GM18511 (cell line): ENCODE results near the gene STARD3.
"Not testable (repeated sequence)": the region's sequence is repeated elsewhere in the genome, so short reads cannot be mapped to it uniquely, and the experiment has no call there.

ENCODE experiments used
- ATAC-seq: cut with Tn5 transposase; IDR thresholded peaks from one replicate; pipeline ENCODE4 v1.9.1; 2021; ENCODE audit warnings: mild to moderate bottlenecking, moderate library complexity; ENCODE audit not compliant: unreplicated experiment

The STARD3 gene

DNA sequence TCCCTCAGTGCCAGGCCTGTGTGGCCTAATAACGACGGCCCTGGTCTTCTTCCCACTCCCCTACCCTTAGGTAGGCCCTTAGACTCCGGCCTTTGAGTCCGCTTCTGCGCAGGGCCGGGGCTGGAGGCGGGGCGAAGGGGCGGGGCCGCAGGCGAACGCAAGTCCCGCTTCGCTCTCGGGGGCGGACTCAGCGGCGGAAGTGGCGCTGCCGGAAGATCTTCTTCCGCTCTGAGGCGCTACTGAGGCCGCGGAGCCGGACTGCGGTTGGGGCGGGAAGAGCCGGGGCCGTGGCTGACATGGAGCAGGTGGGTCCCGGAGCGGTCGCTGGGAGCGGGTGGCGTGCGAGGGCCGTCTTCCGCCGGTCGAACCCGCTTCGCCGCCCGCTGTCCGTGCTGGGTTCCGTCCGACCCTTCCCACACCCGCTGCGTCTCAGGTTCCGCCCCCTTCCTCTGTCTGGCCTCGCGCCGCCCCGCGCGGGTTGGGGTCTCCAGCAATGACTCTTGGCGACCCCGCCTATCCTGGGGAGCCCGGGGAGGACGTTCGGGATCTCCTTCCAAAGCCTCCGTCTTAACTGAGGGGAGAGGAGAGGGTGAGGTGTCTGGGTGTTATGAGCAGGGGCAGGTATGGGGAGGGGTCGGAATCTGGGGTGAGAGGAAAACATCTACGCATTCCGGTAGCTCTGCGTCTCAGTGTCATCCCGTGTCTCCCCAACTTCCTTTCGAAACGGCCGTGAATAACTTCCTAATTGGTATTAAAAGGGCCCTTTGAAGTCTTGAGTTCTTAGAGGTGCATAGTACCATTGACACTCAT, at the start of gene STARD3:
Gene STARD3, plus strand, starts transcription at position 218 of the 810 bp plus-strand sequence. CDS start 16,388 bp downstream, outside the sequence.
- peak; percentile 90 for ATAC-seq

DNA sequence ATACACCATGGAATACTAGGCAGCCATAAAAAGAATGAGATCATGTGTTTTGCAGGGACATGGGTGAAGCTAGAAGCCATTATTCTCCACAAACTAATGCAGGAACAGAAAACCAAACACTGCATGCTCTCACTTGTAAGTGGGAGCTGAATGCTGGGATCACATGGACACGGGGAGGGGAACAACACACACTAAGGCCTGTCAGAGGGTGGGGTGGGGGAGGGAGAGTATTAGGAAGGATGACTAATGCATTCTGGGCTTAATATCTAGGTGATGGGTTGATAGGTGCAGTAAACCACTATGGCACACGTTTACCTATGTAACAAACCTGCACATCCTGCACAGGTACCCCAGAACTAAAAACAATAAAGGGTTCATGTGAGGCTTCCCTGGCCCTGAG, 46.8 kb upstream of the STARD3 start:
- ATAC-seq: not testable (repeated sequence)

GRCh38 chr17:39591958-39592954, 44.7 kb upstream of the STARD3 start:
- ATAC-seq: no peak

DNA sequence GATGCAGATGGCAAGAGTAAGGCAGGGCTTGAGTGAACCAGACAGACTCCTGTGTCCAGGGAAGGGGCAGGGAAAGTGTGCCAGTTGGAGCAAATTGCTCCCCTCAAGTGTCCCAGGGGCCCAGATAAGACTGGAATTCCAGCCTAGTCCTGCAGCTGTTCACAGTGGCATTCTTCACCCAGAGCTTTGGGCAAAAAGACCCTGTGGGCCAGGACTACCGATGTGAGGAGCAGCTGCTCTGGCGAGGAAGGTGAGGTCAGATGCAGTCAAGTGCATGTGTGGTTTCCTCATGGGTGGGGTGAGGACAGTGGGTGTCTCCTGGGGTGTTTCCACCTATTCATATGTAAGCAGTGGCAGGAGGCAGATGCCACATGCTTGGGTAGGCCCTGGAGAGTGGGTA, 43.6 kb upstream of the STARD3 start:
- no peak for ATAC-seq

GRCh38 chr17:39595294-39595693, 41.6 kb upstream of the STARD3 start:
- no peak for ATAC-seq

DNA sequence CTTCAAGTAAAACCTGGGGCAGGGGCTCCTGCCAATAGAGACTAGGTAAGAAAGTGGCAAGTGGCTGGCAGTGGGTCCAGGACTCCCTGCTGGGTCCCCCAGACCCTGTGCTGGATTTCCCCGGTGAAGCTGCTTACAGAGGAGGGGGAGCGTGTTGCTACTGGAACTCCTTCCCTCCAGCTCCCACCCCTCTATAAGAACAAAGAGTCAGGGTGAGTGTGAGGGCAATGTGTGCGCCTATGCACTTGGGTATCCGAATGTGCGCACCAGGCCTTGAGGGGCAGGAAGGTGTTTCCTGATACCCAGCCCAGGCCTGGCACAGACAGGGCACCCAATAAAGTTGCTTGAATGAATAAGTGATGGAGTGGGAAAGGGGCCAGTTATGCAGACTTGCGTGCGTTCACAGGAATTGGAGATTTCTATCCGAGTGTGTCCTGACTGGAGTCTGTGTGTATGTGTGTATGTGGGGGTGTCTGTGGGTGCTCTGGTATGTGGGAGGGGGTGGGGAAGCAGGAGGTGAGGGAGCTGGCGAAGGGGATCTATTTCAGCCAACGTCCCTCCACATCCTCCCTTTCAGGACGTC, 40.9 kb upstream of the STARD3 start:
- ATAC-seq: no peak

- no peak for ATAC-seq
These were observed 40.2 kb upstream of the STARD3 start for GRCh38 chr17:39596543-39597267.

GRCh38 chr17:39597372-39598046, 39.4 kb upstream of the STARD3 start:
- ATAC-seq: no peak

DNA sequence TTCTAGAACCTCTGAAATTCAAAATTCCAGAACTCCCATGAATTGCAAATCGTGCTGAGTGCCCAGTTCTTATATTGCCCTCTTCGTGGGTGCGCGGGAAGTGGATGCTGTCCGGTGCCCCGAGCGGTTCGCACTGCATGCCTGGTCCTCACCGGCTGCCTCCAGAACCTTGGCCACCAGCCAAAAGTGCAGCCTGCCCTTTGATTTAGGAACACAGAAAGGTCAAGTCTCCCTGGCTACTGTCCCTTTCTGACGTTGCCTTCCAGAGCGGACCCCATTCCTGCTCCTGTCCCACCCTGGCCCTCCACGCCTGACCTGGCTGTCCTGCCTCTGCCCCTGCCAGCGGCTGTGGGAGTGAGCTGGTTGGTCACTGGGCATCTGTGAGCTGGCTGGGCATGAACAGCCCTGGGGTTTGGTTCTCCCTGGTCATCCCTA, 38.9 kb upstream of the STARD3 start:
- ATAC-seq: no peak

- no peak for ATAC-seq
These were observed 38.3 kb upstream of the STARD3 start for GRCh38 chr17:39598630-39599003.

- ATAC-seq: no peak
These were observed 37.8 kb upstream of the STARD3 start for GRCh38 chr17:39599004-39599664.

DNA sequence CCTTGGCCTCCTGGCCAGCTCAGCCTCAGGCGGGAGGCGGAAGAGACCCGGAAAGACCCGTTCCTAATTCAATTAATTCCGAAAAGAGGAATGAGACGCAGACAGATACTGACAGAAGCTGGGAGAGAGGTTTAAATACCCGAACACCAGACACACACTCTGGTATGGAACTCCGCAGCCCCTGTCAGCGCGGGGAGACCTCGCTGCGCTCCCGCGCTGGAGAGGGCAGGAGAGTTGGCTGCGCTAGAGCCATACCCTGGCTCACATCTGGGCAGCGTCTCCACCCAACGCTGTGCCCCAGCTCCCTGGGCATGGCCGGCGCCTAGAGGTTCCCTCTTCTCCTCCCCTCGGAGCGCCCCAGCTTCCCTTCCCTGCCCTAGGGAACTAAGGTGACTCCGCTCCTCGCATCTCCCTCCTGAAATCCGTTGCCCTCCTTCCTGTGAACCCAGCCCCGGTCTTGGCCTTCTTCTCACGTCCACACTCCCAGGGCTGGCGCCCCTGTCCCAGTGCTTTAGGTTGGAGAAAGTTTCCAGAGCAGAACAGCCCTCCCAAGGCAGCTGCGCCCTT, 37.2 kb upstream of the STARD3 start:
- no peak for ATAC-seq

GRCh38 chr17:39600288-39600996, 36.5 kb upstream of the STARD3 start:
- ATAC-seq: no peak

- no peak for ATAC-seq
These were observed 35.8 kb upstream of the STARD3 start for GRCh38 chr17:39600997-39601597.

DNA sequence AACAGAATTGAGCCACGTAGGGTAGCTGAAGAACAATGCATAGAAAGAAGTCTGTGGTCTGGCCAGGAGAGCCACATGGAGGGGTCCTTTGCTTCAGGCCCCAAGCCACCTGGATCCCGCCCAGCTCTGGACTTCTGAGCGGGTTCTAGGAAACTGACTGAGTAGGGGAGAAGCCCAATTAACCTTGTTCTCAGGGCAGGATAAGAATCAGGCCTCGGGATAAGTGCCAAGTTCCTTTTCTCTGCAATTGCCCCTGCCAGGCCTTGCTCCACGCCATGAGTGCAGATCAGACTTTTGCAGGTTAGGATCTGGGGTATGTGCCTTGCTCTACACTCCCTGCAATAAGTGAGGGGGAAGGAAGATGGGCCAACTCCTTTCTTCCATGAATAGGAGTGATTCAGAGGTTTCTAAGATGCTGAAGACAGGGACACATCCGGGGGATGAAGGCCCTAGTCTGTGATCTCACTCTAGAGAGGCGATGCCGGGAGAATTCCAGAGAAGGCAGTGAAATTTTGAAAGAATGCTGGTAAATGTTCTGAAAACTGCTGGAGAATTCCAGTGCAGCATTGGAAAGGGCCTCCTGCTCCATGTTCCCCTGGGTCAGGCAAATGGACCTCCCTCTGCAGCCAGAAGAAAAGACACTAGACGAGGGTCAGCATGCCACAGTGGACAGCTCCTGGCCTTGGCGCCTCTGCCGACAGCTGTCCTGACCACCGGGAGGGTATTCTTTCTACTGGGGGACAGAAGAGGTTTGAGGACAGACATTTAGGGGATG, 35.0 kb upstream of the STARD3 start:
- no peak for ATAC-seq

DNA sequence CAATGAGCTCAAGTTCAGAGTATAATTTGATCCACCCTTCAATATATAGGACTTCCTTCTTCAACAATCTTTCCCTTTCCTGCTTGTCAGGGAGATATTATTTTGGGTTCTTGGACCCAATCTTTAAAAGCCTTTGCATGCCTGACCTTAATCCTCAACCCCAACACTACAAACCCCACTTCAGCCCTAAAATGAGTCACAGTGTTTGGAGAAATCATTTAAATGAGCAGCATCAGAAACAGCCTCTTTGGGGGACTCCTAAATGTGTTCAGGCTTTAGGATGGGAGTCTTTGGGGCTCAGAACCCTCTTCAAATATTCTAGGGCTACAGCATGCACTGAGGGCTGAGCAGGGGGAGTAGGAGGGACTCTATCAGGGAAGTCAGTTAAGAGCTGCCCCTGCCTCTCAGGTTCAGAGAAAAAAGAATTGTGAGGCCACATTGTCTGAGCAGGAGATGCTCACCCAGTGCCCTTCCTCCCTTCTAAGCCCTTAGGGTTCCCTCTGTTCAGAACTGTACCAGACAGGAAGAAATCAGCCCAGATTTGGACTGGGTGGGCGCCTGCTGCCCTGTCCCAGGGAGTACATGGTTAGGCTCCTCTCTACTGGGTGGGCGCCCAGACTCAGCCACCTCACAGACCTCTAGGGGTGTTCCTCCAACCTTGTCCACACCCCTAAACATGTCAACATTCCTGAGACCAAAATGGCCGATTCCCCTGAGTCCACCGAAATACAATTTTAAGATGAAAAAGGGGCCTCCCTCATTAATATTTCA, 34.2 kb upstream of the STARD3 start:
- no peak for ATAC-seq
